Chondrocyte (in vitro differentiated cells): ENCODE measurements around the gene TOMT. TPM values are rescaled to one million over a fixed set of nuclear protein-coding genes. Genes with fewer than 3 reads are reported as not detected.

Experiments used
- DNase-seq: peaks from one replicate; pipeline ENCODE4 v3.0.0; 2021; ENCODE audit warnings: mixed read lengths, low spot score
- H3K27ac Mint-ChIP-seq: one replicate; pipeline ENCODE4 v1.8.0; 2021; ENCODE audit warnings: mild to moderate bottlenecking, moderate library complexity, mixed read lengths; ENCODE audit not compliant: unreplicated experiment
- H3K27me3 Mint-ChIP-seq: 2 replicates; pipeline ENCODE4 v1.8.0; 2021; ENCODE audit warnings: low read depth, mixed read lengths
- H3K36me3 Mint-ChIP-seq: 2 replicates; pipeline ENCODE4 v1.8.0; 2021; ENCODE audit warnings: low read depth, mixed read lengths
- H3K4me1 Mint-ChIP-seq: 2 replicates; pipeline ENCODE4 v1.8.0; 2021; ENCODE audit warnings: low read depth, mild to moderate bottlenecking, mixed read lengths
- H3K4me3 Mint-ChIP-seq: one replicate; pipeline ENCODE4 v1.8.0; 2021; ENCODE audit warnings: mild to moderate bottlenecking, moderate library complexity, mixed read lengths; ENCODE audit not compliant: unreplicated experiment
- H3K9me3 Mint-ChIP-seq: 2 replicates; pipeline ENCODE4 v1.8.0; 2021; ENCODE audit warnings: low read depth, mixed read lengths
- CTCF ChIP-seq: fragments of 200-600 bp; sonication (generic); IDR thresholded peaks from 2 replicates; pipeline ENCODE4 v1.5.0; 2021; ENCODE audit warnings: antibody characterized with exemption, mild to moderate bottlenecking, moderate library complexity
- total RNA-seq: library from RNA; stranded (reverse); gene quantifications from 3 replicates; pipeline ENCODE4 v1.2.1, GENCODE V29; 2021

TOMT gene
- total RNA-seq, 1 donor from 2014 or later = not detected

- Mint-ChIP-seq H3K27me3 (peaks cover 19% of the 10 kb centered on the region), H3K9me3 (no peaks in the 10 kb centered on the region), H3K4me3 (no peak overlapping the region), H3K27ac (no peak overlapping the region), H3K36me3 (no peaks in the 10 kb centered on the region), H3K4me1 (peaks cover 6% of the 10 kb centered on the region)
- TF ChIP-seq CTCF = no peak
- no peak for DNase-seq
Measured at GRCh38 chr11:72135891-72136683, 30.4 kb downstream of the TOMT start.

GRCh38 chr11:72136684-72137262 lies 31.0 kb downstream of the TOMT start:
- Mint-ChIP-seq H3K4me1 (peaks cover 7% of the 10 kb centered on the region), H3K9me3 (no peaks in the 10 kb centered on the region), H3K27ac (no peak overlapping the region), H3K27me3 (peaks cover 22% of the 10 kb centered on the region), H3K4me3 (no peak overlapping the region), H3K36me3 (no peaks in the 10 kb centered on the region)
- DNase-seq = no peak
- TF ChIP-seq CTCF = no peak

- no peaks in the 10 kb centered on the region for H3K36me3 Mint-ChIP-seq
- H3K4me1 Mint-ChIP-seq = peaks cover 7% of the 10 kb centered on the region
Measured at GRCh38 chr11:72138821-72139390, 33.2 kb downstream of the TOMT start.

GRCh38 chr11:72139500-72139899 lies 33.8 kb downstream of the TOMT start:
- Mint-ChIP-seq H3K27me3 (peaks cover 15% of the 10 kb centered on the region), H3K4me3 (no peak overlapping the region), H3K27ac (no peak overlapping the region), H3K36me3 (no peaks in the 10 kb centered on the region), H3K9me3 (no peaks in the 10 kb centered on the region), H3K4me1 (peaks cover 7% of the 10 kb centered on the region)
- TF ChIP-seq CTCF = no peak
- no peak for DNase-seq

More at GRCh38 chr11:72138821-72139390, 33.2 kb downstream of the TOMT start:
- TF ChIP-seq CTCF = no peak
- peaks cover 13% of the 10 kb centered on the region for H3K27me3 Mint-ChIP-seq
- no peak overlapping the region for H3K4me3 Mint-ChIP-seq
- H3K27ac Mint-ChIP-seq = no peak overlapping the region
- H3K9me3 Mint-ChIP-seq = no peaks in the 10 kb centered on the region
- DNase-seq = no peak

GRCh38 chr11:72140661-72141060 lies 34.9 kb downstream of the TOMT start:
- Mint-ChIP-seq H3K4me1 (peaks cover 7% of the 10 kb centered on the region), H3K9me3 (no peaks in the 10 kb centered on the region), H3K27ac (no peak overlapping the region), H3K27me3 (peaks cover 15% of the 10 kb centered on the region), H3K4me3 (no peak overlapping the region), H3K36me3 (no peaks in the 10 kb centered on the region)
- no peak for DNase-seq
- no peak for TF ChIP-seq CTCF
